MCF 10A (cell line): ENCODE results near the gene SLC25A36. TPM values are rescaled to one million over a fixed set of nuclear protein-coding genes. Genes with fewer than 3 reads are reported as not detected.

Experiments used
- BruUV-seq: library from RNA; stranded (reverse); fragments of 400-500 nt; replicated peaks from 2 replicates; lab custom pipeline; 2021; lab: Mats Ljungman, UMichigan
- CTCF ChIA-PET: fragments of 300-600 bp; sonication (Branson Sonifier 250); formaldehyde crosslinking; extraction: SDS; loops from one replicate; lab custom pipeline; 2021; ENCODE audit warnings: antibody characterized with exemption, inconsistent platforms; lab: Yijun Ruan, JAX
- POLR2A ChIA-PET: fragments of 300-600, 350-650 bp; sonication (Branson Sonifier 250); formaldehyde crosslinking; extraction: SDS; loops from one replicate; lab custom pipeline; 2020; ENCODE audit warnings: antibody characterized with exemption, inconsistent platforms; lab: Yijun Ruan, JAX
- DNase-seq: peaks from one replicate; pipeline ENCODE4 v3.0.0-alpha.2; 2018; ENCODE audit not compliant: unreplicated experiment
- H3K27ac Mint-ChIP-seq: one replicate; pipeline ENCODE4 v1.8.0; 2022; ENCODE audit warnings: mild to moderate bottlenecking, low read depth, mixed read lengths; ENCODE audit not compliant: unreplicated experiment
- H3K27me3 Mint-ChIP-seq: one replicate; pipeline ENCODE4 v1.8.0; 2022; ENCODE audit warnings: mixed read lengths; ENCODE audit not compliant: insufficient read depth, unreplicated experiment
- H3K36me3 Mint-ChIP-seq: one replicate; pipeline ENCODE4 v1.8.0; 2022; ENCODE audit warnings: mild to moderate bottlenecking, moderate library complexity, mixed read lengths; ENCODE audit not compliant: insufficient read depth, unreplicated experiment
- H3K4me1 Mint-ChIP-seq: one replicate; pipeline ENCODE4 v1.8.0; 2022; ENCODE audit warnings: mixed read lengths; ENCODE audit not compliant: insufficient read depth, unreplicated experiment
- H3K4me3 Mint-ChIP-seq: one replicate; pipeline ENCODE4 v1.8.0; 2022; ENCODE audit warnings: mild to moderate bottlenecking, moderate library complexity, mixed read lengths; ENCODE audit not compliant: unreplicated experiment
- H3K9me3 Mint-ChIP-seq: one replicate; pipeline ENCODE4 v1.8.0; 2022; ENCODE audit warnings: mixed read lengths; ENCODE audit not compliant: unreplicated experiment
- intact Hi-C: fragments of 100-400 bp; cut with micrococcal nuclease; formaldehyde crosslinking; loops from 2 replicates; pipeline ENCODE4 v1.14.1; 2022
- total RNA-seq: library from RNA; stranded (reverse); gene quantifications from 2 replicates; pipeline ENCODE4 v1.2.3, GENCODE V29; 2022
- TF ChIP-seq, protein P1 (sequence below): fragments of 200-600 bp; IDR thresholded peaks from one replicate; pipeline ENCODE4 v1.8.0; 2022; ENCODE audit warnings: antibody characterized with exemption, mild to moderate bottlenecking; ENCODE audit not compliant: unreplicated experiment

The SLC25A36 gene
- total RNA-seq, 1 experiment from 2014 or later, result 71.2 TPM

DNA sequence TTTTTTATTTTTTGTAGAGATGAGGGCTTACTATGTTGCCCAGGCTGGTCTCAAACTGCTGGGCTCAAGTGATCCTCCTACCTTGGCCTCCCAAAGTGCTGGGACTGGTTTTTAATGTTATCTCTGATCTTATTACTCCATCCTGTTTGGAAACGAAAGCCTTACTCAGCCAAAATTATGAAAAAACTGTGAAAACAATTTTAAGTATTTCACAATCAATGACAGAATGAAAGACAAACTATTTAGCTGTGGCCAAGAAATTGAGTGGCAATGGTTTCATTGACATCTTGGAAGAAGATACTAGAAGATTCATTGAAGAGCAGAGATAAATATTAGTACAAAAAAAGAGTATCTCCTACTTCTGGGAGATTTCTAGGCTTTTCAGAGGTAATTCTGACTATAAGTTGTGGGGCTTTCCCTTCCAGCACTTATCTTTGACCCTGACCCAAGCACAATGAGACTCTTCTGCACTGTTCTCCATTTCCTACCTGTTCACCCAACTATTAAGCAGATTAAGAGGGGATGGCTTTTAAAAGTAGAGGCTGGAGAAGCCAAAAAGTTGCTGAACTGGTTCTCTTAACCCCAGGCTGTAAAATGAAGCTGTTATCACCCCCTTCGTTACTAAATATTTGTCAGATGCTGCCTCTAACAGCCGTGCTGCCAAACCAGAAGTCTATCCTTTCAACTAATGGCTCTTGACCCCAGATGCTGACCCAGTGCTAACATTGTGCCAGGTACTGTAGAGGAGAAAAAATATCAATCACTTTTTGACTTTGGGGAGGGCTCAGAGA lies 14.2 kb upstream of the SLC25A36 start:
- CTCF ChIA-PET, result interaction anchor here (0.7 kb wide), 1 partner anchor 83 kb away, joined by 3 read pairs; no protein-coding TSS in a partner anchor
- POLR2A ChIA-PET, result no interaction called here
- intact Hi-C loops, result loop anchor here (10.0 kb wide), 1 partner anchor 47 kb away; no protein-coding TSS in a partner anchor
- H3K4me3 Mint-ChIP-seq, result no peak overlapping the region
- no peaks in the 10 kb centered on the region for H3K9me3 Mint-ChIP-seq
- DNase-seq, result no peak
- no peak overlapping the region for H3K27ac Mint-ChIP-seq
- peaks cover 5% of the 10 kb centered on the region for H3K4me1 Mint-ChIP-seq
- H3K27me3 Mint-ChIP-seq, result peaks cover 18% of the 10 kb centered on the region
- H3K36me3 Mint-ChIP-seq, result no peaks in the 10 kb centered on the region
- no TSS peak for BruUV-seq
- TF ChIP-seq, protein P1, sequence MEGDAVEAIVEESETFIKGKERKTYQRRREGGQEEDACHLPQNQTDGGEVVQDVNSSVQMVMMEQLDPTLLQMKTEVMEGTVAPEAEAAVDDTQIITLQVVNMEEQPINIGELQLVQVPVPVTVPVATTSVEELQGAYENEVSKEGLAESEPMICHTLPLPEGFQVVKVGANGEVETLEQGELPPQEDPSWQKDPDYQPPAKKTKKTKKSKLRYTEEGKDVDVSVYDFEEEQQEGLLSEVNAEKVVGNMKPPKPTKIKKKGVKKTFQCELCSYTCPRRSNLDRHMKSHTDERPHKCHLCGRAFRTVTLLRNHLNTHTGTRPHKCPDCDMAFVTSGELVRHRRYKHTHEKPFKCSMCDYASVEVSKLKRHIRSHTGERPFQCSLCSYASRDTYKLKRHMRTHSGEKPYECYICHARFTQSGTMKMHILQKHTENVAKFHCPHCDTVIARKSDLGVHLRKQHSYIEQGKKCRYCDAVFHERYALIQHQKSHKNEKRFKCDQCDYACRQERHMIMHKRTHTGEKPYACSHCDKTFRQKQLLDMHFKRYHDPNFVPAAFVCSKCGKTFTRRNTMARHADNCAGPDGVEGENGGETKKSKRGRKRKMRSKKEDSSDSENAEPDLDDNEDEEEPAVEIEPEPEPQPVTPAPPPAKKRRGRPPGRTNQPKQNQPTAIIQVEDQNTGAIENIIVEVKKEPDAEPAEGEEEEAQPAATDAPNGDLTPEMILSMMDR, result no peak

DNA sequence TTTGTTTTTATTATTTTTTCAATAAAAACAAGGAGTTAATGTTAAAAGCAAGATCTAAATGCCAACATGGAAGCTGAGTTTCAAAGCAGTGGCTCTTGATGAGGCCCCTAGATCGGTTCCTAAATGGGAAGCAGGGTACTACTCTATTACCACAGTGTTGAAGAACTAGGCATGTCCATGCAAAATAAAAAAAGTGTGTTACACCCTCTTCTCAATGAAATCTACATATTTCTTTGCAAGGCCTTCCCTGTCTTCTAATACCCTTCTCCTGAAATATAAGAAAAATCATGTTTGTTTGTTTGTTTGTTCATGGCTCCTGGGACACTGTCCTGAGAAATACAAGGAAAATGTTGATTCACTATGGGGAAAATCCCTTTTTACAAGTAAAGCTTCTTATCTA lies 12.2 kb upstream of the SLC25A36 start:
- CTCF ChIA-PET, result interaction anchor here (0.7 to 1.4 kb wide), 5 partner anchors 9 to 31 kb away, joined by 3 to 8 read pairs (median 4); partner anchors contain the start of gene SLC25A36
- H3K36me3 Mint-ChIP-seq, result no peaks in the 10 kb centered on the region
- peaks cover 5% of the 10 kb centered on the region for H3K4me1 Mint-ChIP-seq
- DNase-seq, result no peak
- no peak overlapping the region for H3K27ac Mint-ChIP-seq
- H3K27me3 Mint-ChIP-seq, result peaks cover 18% of the 10 kb centered on the region
- POLR2A ChIA-PET, result interaction anchor here (0.7 to 0.9 kb wide), 2 partner anchors 14 to 46 kb away, joined by 3 read pairs; no protein-coding TSS in a partner anchor
- no peaks in the 10 kb centered on the region for H3K9me3 Mint-ChIP-seq
- intact Hi-C loops, result loop anchor here (10.0 kb wide), 1 partner anchor 45 kb away; no protein-coding TSS in a partner anchor
- H3K4me3 Mint-ChIP-seq, result no peak overlapping the region
- TF ChIP-seq, protein P1, result no peak
- BruUV-seq, result no TSS peak

DNA sequence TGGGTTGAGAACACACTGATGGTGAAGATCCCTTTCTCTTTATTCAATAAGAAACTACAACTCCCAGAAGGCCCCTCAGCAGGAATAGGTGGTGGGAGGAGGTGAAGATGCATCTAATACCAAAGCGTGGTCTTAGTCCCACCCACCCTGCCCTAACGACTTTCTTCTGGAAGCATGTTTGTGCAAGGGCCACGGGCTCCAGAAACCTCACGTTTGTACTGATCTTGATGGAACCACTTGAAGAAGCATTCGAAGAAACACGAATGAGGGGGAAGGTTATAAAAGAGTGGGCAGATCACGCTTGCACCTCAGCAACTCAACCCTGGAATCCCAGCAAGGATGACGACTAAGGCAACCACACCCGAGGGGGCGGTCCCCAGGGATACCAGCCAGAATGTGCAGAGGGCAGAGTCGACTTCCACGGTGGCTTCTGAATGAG lies 10.6 kb upstream of the SLC25A36 start:
- no peak for DNase-seq
- H3K4me3 Mint-ChIP-seq, result no peak overlapping the region
- H3K4me1 Mint-ChIP-seq, result peaks cover 5% of the 10 kb centered on the region
- no peak overlapping the region for H3K27ac Mint-ChIP-seq
- H3K27me3 Mint-ChIP-seq, result peaks cover 18% of the 10 kb centered on the region
- TF ChIP-seq, protein P1, result no peak
- ChIA-PET POLR2A (interaction anchor here (1.3 kb wide), 1 partner anchor 10 kb away, joined by 5 read pairs; no protein-coding TSS in a partner anchor), CTCF (interaction anchor here (1.0 kb wide), 1 partner anchor 67 kb away, joined by 3 read pairs; no protein-coding TSS in a partner anchor)
- BruUV-seq, result no TSS peak
- peaks cover 6% of the 10 kb centered on the region for H3K36me3 Mint-ChIP-seq
- H3K9me3 Mint-ChIP-seq, result peaks cover 2% of the 10 kb centered on the region
- intact Hi-C loops, result no loop called here

DNA sequence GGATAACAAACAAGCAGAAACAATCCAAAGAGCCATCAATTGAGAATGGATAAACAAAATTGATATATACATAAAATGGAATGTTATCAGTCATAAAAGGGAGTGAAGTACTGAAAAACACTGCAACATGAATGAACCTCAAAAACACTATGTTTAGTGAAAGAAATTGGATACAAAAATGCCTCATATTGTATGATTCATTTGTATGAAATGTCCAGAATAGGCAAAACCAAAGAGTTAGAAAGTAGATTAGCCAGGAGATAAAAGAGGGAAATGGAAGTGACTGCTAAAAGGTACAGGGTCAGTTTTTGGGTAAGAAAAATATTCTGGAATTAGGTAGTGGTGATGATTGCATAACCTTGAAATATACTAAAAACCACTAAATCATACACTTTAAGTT lies 9.8 kb upstream of the SLC25A36 start:
- Mint-ChIP-seq H3K9me3 (peaks cover 8% of the 10 kb centered on the region), H3K4me3 (no peak overlapping the region), H3K4me1 (peaks cover 5% of the 10 kb centered on the region), H3K36me3 (peaks cover 6% of the 10 kb centered on the region), H3K27me3 (peaks cover 18% of the 10 kb centered on the region), H3K27ac (no peak overlapping the region)
- TF ChIP-seq, protein P1, result no peak
- no peak for DNase-seq
- BruUV-seq, result no TSS peak
- POLR2A ChIA-PET, result interaction anchor here (1.1 to 1.3 kb wide), 2 partner anchors 9 to 17 kb away, joined by 3 to 5 read pairs; no protein-coding TSS in a partner anchor
- CTCF ChIA-PET, result interaction anchor here (0.6 to 1.5 kb wide), 2 partner anchors 174 to 433 kb away, joined by 4 to 5 read pairs; no protein-coding TSS in a partner anchor
- intact Hi-C loops, result no loop called here
